WERI-Rb-1 (cell line): ENCODE data around the gene ST14.

ENCODE experiments used
- DNase-seq: peaks from one replicate; pipeline ENCODE4 v3.0.0-alpha.2; 2020
- H3K27ac ChIP-seq: fragments of 250-450 bp; sonication (Bioruptor Pico); 2 replicates; pipeline ENCODE4 v1.5.1; 2020; ENCODE audit warnings: mild to moderate bottlenecking, moderate library complexity
- H3K27me3 ChIP-seq: fragments of 250-450 bp; sonication (Bioruptor Pico); 2 replicates; pipeline ENCODE4 v1.5.1; 2021; ENCODE audit warnings: mild to moderate bottlenecking, low read depth, moderate library complexity; ENCODE audit not compliant: insufficient read depth, severe bottlenecking
- H3K36me3 ChIP-seq: fragments of 250-450 bp; sonication (Bioruptor Pico); 2 replicates; pipeline ENCODE4 v1.5.1; 2020; ENCODE audit warnings: mild to moderate bottlenecking, moderate library complexity
- H3K4me3 ChIP-seq: 2 replicates; pipeline ENCODE4 v1.5.1; 2011; ENCODE audit warnings: low read depth, mild to moderate bottlenecking, control low read depth, low read length
- H3K9me3 ChIP-seq: fragments of 250-450 bp; sonication (Bioruptor Pico); 2 replicates; pipeline ENCODE4 v1.5.1; 2021; ENCODE audit warnings: mild to moderate bottlenecking, moderate library complexity; ENCODE audit not compliant: severe bottlenecking
- CTCF ChIP-seq: IDR thresholded peaks from 2 replicates; pipeline ENCODE4 v1.5.1; 2011; ENCODE audit warnings: low read depth, mild to moderate bottlenecking, control low read depth, inconsistent platforms, low read length

Gene ST14

GRCh38 chr11:130156108-130157022 is 3.2 kb upstream of the ST14 start:
- DNase-seq = no peak
- Histone ChIP-seq H3K27me3 (no peaks in the 10 kb centered on the region), H3K36me3 (no peaks in the 10 kb centered on the region), H3K9me3 (no peaks in the 10 kb centered on the region), H3K27ac (no peak overlapping the region), H3K4me3 (no peak overlapping the region)
- no peak for TF ChIP-seq CTCF

GRCh38 chr11:130157101-130157500 is 2.5 kb upstream of the ST14 start:
- DNase-seq = no peak
- Histone ChIP-seq H3K4me3 (no peak overlapping the region), H3K36me3 (no peaks in the 10 kb centered on the region), H3K27ac (no peak overlapping the region), H3K27me3 (no peaks in the 10 kb centered on the region), H3K9me3 (no peaks in the 10 kb centered on the region)
- TF ChIP-seq CTCF = no peak

- H3K36me3 ChIP-seq = no peaks in the 10 kb centered on the region
- H3K27me3 ChIP-seq = no peaks in the 10 kb centered on the region
- no peak overlapping the region for H3K4me3 ChIP-seq
- TF ChIP-seq CTCF = no peak
- no peaks in the 10 kb centered on the region for H3K9me3 ChIP-seq
- DNase-seq = no peak
- no peak overlapping the region for H3K27ac ChIP-seq
These were observed 1.7 kb upstream of the ST14 start for GRCh38 chr11:130157840-130158239.

GRCh38 chr11:130159139-130159538 is 443 bp upstream of the ST14 start:
- DNase-seq = no peak
- no peaks in the 10 kb centered on the region for H3K36me3 ChIP-seq
- H3K9me3 ChIP-seq = no peaks in the 10 kb centered on the region
- no peak for TF ChIP-seq CTCF
- no peak overlapping the region for H3K27ac ChIP-seq
- H3K4me3 ChIP-seq = no peak overlapping the region
- no peaks in the 10 kb centered on the region for H3K27me3 ChIP-seq

- no peaks in the 10 kb centered on the region for H3K27me3 ChIP-seq
- no peak overlapping the region for H3K27ac ChIP-seq
- H3K36me3 ChIP-seq = no peaks in the 10 kb centered on the region
- DNase-seq = no peak
- H3K4me3 ChIP-seq = no peak overlapping the region
- TF ChIP-seq CTCF = no peak
- no peaks in the 10 kb centered on the region for H3K9me3 ChIP-seq
These were observed 1.0 kb downstream of the ST14 start for GRCh38 chr11:130160498-130161155.
